Effector memory CD8-positive, alpha-beta T cell (primary cell): ENCODE data around the gene CCDC88C.

Experiments
- ATAC-seq: fragments of 150-1000 bp; cut with Tn5 transposase; replicated peaks from 2 replicates; pipeline ENCODE4 v1.10.0; 2021; ENCODE audit warnings: mild to moderate bottlenecking, moderate library complexity
- DNase-seq, 3 experiments: peaks; one replicate each; pipeline ENCODE4 v3.0.0; 2021
- H3K27ac Mint-ChIP-seq, 2 donors: one replicate each; pipeline ENCODE4 v1.8.0; 2022; ENCODE audit warnings: mild to moderate bottlenecking in 2 of 2, mixed read lengths in 2 of 2, moderate library complexity in 2 of 2
- H3K27me3 Mint-ChIP-seq, 2 donors: one replicate each; pipeline ENCODE4 v1.8.0; 2022; ENCODE audit warnings: mixed read lengths in 2 of 2
- H3K36me3 Mint-ChIP-seq: one replicate; pipeline ENCODE4 v1.8.0; 2022; ENCODE audit warnings: mild to moderate bottlenecking, moderate library complexity, mixed read lengths; ENCODE audit not compliant: insufficient read depth
- H3K4me1 Mint-ChIP-seq, 2 donors: one replicate each; pipeline ENCODE4 v1.8.0; 2022; ENCODE audit warnings: low read depth in 2 of 2, mixed read lengths in 2 of 2
- H3K4me3 Mint-ChIP-seq, 2 donors: one replicate each; pipeline ENCODE4 v1.8.0; 2022; ENCODE audit warnings: mild to moderate bottlenecking in 2 of 2, mixed read lengths in 2 of 2, moderate library complexity in 2 of 2
- H3K9me3 Mint-ChIP-seq, 2 donors: one replicate each; pipeline ENCODE4 v1.8.0; 2022; ENCODE audit warnings: mixed read lengths in 2 of 2

CCDC88C gene

GRCh38 chr14:91387951-91388381 is 29.7 kb downstream of the CCDC88C start:
- H3K36me3 Mint-ChIP-seq, result peaks cover 43% of the 10 kb centered on the region
- H3K9me3 Mint-ChIP-seq, result no peaks in the 10 kb centered on the region
- DNase-seq (no peak), ATAC-seq (no peak)
- H3K27me3 Mint-ChIP-seq, result no peaks in the 10 kb centered on the region
- peak overlapping the region; percentile 91 to 94 for H3K27ac Mint-ChIP-seq
- H3K4me1 Mint-ChIP-seq, result peaks cover 79% of the 10 kb centered on the region in 2 donors
- peak overlapping the region; percentile 77 to 82 for H3K4me3 Mint-ChIP-seq

DNA sequence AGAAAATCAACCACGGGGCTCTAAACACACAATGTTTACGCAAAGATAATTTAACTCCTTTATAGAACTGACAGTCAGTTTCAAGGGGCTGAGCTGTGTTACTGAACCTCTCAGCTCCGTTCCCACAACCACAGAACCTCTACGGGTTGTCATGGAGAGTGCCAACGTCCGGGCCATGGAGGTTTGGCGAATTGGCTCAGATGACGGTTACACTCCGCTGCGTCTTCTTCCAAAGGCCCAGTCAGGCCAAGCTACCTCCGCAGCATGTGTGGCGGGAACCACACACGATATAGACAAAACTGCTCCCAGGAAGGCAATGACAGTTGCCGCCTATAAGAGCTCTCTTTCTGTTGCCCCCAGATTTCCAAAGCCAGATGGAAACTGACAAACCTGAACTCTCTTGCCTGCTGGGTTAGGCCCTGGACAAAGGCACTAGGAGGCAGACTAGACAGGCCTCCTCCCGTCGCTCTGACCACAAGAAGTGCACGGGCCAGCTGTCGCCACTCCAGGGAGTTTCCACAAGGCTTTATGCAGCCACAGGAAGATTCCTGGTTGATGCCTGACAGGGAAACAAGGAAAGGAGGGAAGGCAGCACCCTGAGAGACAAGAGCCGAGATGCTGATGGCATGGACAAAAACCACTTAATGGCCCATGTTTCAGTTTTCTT is 30.3 kb downstream of the CCDC88C start:
- peak; percentile 25 for ATAC-seq
- peaks cover 80% of the 10 kb centered on the region in 2 donors for H3K4me1 Mint-ChIP-seq
- DNase-seq, result no peak
- peak overlapping the region; percentile 91 to 92 for H3K27ac Mint-ChIP-seq
- no peaks in the 10 kb centered on the region for H3K27me3 Mint-ChIP-seq
- H3K9me3 Mint-ChIP-seq, result no peaks in the 10 kb centered on the region
- H3K36me3 Mint-ChIP-seq, result peaks cover 45% of the 10 kb centered on the region
- H3K4me3 Mint-ChIP-seq, result peak overlapping the region; percentile 77 to 82

DNA sequence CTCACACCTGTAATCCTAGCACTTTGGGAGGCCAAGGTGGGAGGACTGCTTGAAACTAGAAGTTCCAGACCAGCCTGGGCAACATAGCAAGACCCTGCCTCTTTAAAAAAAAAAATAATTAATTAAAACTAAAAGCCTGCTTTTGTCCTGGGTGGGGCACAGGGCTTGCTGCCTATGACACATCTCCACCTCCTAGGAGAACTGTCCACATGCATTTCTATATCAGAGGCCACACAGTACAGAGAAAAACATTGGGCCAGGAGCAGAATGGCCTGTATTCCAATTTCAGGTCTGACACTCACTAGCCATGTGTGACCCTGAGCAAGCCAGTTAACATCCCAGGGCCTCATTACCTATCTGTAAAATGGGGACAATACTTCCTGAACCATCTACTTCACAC is 31.9 kb downstream of the CCDC88C start:
- ATAC-seq, result no peak
- peak overlapping the region; percentile 91 to 92 for H3K27ac Mint-ChIP-seq

DNA sequence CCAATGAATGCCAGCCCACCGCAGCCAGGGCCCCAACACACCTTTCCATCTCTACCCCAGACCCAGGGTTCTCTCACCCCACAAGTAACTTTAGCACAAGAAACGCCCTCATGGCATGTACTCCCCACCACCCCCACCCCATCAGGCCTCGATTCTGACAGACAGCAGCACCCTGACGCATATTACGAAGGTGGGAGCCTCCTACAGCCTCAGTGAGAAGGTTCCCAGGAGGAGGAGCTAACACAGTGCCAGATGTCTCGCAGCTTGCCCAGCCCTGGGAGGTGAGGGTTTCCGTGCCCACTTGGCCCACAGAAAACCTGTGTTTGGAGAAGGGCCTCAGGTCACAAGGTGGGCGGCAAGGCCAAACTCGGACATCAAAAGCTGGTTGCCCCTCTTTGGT is 32.4 kb downstream of the CCDC88C start:
- H3K27me3 Mint-ChIP-seq, result no peaks in the 10 kb centered on the region
- no peak for DNase-seq
- H3K36me3 Mint-ChIP-seq, result peaks cover 54% of the 10 kb centered on the region
- H3K4me1 Mint-ChIP-seq, result peaks cover 79 to 82% of the 10 kb centered on the region in 2 donors
- H3K9me3 Mint-ChIP-seq, result no peaks in the 10 kb centered on the region
- peak; percentile 56 for ATAC-seq
- peak overlapping the region; percentile 77 for H3K4me3 Mint-ChIP-seq
- peak overlapping the region; percentile 92 to 99 for H3K27ac Mint-ChIP-seq

More for the DNA sequence above, 31.9 kb downstream of the CCDC88C start:
- Mint-ChIP-seq H3K27me3 (no peaks in the 10 kb centered on the region), H3K4me1 (peaks cover 79 to 82% of the 10 kb centered on the region in 2 donors), H3K4me3 (peak overlapping the region in 1 of 2 donors; percentile 77), H3K36me3 (peaks cover 54% of the 10 kb centered on the region), H3K9me3 (no peaks in the 10 kb centered on the region)
- no peak for DNase-seq

DNA sequence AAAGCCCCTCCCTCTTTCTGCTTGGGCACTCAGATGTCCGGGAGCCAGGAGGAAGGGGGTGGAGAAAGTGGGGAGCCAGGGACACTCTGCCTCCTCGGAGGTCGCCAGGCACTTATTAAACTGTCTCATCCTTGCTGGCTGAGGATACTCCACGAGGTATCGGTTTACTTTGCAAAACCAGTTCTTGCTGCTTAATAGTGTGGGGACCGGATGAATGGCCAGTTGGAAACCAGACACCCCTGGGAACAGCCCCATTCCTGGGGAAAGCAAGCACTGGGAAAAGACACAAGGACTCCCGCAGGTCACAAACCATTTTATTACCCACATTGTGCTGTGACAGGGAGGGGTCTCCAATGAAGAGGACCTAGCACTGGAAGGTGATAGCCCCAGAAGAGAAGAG is 34.2 kb downstream of the CCDC88C start:
- DNase-seq (no peak), ATAC-seq (no peak)
- no peaks in the 10 kb centered on the region for H3K27me3 Mint-ChIP-seq
- peak overlapping the region; percentile 73 to 77 for H3K4me3 Mint-ChIP-seq
- H3K4me1 Mint-ChIP-seq, result peaks cover 84 to 86% of the 10 kb centered on the region in 2 donors
- no peaks in the 10 kb centered on the region for H3K9me3 Mint-ChIP-seq
- peak overlapping the region; percentile 92 to 99 for H3K27ac Mint-ChIP-seq
- peaks cover 56% of the 10 kb centered on the region for H3K36me3 Mint-ChIP-seq

- ATAC-seq, result no peak
- peak overlapping the region; percentile 73 to 77 for H3K4me3 Mint-ChIP-seq
- H3K27ac Mint-ChIP-seq, result peak overlapping the region; percentile 92 to 99
- H3K36me3 Mint-ChIP-seq, result peaks cover 63% of the 10 kb centered on the region
- DNase-seq, result no peak
- no peaks in the 10 kb centered on the region for H3K9me3 Mint-ChIP-seq
- no peaks in the 10 kb centered on the region for H3K27me3 Mint-ChIP-seq
- peaks cover 84 to 89% of the 10 kb centered on the region in 2 donors for H3K4me1 Mint-ChIP-seq
These were observed 35.6 kb downstream of the CCDC88C start for GRCh38 chr14:91381801-91382670.

DNA sequence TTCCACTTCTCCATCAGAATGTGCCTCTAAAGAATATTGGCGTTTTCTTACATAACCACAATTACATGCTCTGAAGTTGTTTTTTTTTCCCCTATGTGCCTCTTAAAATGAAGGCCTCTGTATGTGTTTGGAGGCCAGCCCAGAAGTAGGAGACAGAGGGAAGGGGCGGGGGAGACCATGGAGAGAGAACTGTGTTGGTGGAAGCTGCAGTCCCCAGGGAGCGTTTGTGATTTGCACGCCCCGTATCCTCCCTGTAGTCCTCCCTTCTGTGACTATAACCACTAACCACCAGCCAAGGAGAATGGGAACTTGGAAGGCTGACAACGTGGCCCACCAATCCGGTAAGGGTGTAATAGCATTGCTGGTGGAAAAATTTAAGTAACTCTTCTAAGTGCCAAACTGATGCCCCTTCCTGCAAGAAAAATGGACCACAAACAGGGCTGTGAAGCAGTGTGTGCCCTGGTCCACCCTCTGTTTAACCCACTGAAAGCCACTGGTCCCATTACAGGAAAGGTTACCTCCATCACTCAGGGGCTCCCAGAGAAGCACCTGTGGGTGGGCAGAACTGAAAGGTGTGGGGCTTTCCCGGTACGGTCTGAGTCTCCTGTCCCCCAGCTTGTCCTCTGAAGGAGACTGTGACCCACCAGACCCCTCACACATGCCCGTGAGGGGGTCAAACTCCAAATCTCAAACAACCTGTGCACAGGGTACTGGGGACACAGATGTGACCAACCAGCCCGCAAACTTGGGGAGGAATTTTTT is 36.8 kb downstream of the CCDC88C start:
- Mint-ChIP-seq H3K9me3 (no peaks in the 10 kb centered on the region), H3K4me1 (peaks cover 90 to 95% of the 10 kb centered on the region in 2 donors), H3K36me3 (peaks cover 72% of the 10 kb centered on the region), H3K4me3 (peak overlapping the region; percentile 73 to 77), H3K27ac (peak overlapping the region; percentile 92 to 99), H3K27me3 (no peaks in the 10 kb centered on the region)
- no peak for ATAC-seq
- no peak for DNase-seq

GRCh38 chr14:91380123-91380522 is 37.5 kb downstream of the CCDC88C start:
- Mint-ChIP-seq H3K27me3 (no peaks in the 10 kb centered on the region), H3K9me3 (no peaks in the 10 kb centered on the region), H3K4me3 (peak overlapping the region; percentile 74 to 77), H3K27ac (peak overlapping the region; percentile 92 to 99), H3K36me3 (peaks cover 77% of the 10 kb centered on the region), H3K4me1 (peaks cover 94 to 98% of the 10 kb centered on the region in 2 donors)
- ATAC-seq, result no peak
- DNase-seq, result no peak

GRCh38 chr14:91379579-91379932 is 38.1 kb downstream of the CCDC88C start:
- ATAC-seq, result no peak
- H3K9me3 Mint-ChIP-seq, result no peaks in the 10 kb centered on the region
- H3K4me1 Mint-ChIP-seq, result peaks cover 94 to 98% of the 10 kb centered on the region in 2 donors
- peak overlapping the region; percentile 92 to 99 for H3K27ac Mint-ChIP-seq
- DNase-seq, result no peak
- H3K4me3 Mint-ChIP-seq, result peak overlapping the region; percentile 74 to 77
- H3K36me3 Mint-ChIP-seq, result peaks cover 82% of the 10 kb centered on the region
- no peaks in the 10 kb centered on the region for H3K27me3 Mint-ChIP-seq

DNA sequence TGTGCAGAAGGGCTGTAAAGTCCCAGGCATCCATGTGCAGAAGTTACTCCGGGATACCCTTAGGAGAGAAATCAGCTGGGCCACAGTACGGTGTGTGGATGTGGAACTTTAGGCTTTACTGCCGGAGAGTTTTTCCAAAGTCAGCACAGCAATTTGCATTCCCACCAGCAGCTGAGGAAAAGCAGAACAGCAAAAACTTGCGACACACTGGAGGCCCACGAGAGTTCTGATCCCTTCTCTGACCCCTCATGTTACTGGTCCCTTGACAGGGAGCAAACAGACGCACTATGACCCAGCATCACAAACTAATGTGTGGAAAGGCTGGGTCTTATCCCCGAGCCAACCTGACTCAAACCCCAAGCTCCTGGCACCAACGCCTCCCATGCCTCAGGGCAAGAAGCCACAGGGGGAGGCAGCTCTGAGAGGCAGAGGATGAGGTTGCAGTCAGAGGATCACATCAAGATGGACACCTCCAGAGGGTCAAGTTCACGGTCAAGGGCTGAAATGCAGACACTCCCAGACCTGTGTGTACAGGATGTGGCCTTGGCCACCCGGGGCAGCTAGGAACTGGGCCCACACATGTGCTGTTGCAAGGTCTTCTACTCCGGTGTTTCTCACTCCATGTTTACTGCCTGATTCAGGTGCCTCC is 38.6 kb downstream of the CCDC88C start:
- peak overlapping the region; percentile 74 to 78 for H3K4me3 Mint-ChIP-seq
- no peak for ATAC-seq
- H3K4me1 Mint-ChIP-seq, result peaks cover 96 to 98% of the 10 kb centered on the region in 2 donors
- H3K27me3 Mint-ChIP-seq, result no peaks in the 10 kb centered on the region
- no peaks in the 10 kb centered on the region for H3K9me3 Mint-ChIP-seq
- H3K27ac Mint-ChIP-seq, result peak overlapping the region; percentile 92 to 99
- peaks cover 87% of the 10 kb centered on the region for H3K36me3 Mint-ChIP-seq
- no peak for DNase-seq

- ATAC-seq (peak; percentile 40), DNase-seq (no peak)
- Mint-ChIP-seq H3K27me3 (no peaks in the 10 kb centered on the region), H3K9me3 (no peaks in the 10 kb centered on the region), H3K4me1 (peaks cover 96 to 99% of the 10 kb centered on the region in 2 donors), H3K4me3 (peak overlapping the region; percentile 74 to 78), H3K36me3 (peaks cover 95% of the 10 kb centered on the region), H3K27ac (peak overlapping the region; percentile 92 to 99)
These were observed 39.6 kb downstream of the CCDC88C start for GRCh38 chr14:91377700-91378652.
